B cell (primary cell): ENCODE measurements around the gene DCUN1D2.

Experiments
- EZH2 ChIP-seq: IDR thresholded peaks from 2 replicates; pipeline ENCODE4 v1.6.1; 2012; ENCODE audit warnings: borderline replicate concordance, low read depth, mild to moderate bottlenecking, moderate library complexity, low read length; ENCODE audit not compliant: insufficient read depth, poor library complexity, severe bottlenecking
- TF ChIP-seq, protein P1 (sequence below): fragments of 200-600 bp; IDR thresholded peaks from one replicate; pipeline ENCODE4 v1.8.0; 2022; ENCODE audit warnings: antibody characterized with exemption, mild to moderate bottlenecking

DNA sequence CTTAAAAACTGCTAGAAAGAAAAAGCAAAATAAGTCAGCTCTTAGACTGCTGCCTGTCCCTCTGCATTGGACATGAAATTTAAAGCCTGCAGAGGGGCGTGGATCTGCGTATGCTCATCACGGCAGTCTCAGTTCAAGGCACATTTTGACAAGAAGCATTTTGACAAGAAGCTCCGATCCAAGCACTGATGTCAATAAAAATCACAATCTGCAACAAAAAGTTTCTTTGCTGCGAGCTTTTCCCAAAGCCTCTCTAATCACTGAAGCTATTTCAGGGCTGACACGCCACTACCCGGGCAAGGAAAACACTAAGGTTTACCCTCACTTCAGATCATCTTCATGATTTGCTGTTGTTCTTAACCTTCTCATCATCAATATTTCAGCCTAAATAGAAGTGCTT, 7.4 kb downstream of the DCUN1D2 start:
- TF ChIP-seq, protein P1, sequence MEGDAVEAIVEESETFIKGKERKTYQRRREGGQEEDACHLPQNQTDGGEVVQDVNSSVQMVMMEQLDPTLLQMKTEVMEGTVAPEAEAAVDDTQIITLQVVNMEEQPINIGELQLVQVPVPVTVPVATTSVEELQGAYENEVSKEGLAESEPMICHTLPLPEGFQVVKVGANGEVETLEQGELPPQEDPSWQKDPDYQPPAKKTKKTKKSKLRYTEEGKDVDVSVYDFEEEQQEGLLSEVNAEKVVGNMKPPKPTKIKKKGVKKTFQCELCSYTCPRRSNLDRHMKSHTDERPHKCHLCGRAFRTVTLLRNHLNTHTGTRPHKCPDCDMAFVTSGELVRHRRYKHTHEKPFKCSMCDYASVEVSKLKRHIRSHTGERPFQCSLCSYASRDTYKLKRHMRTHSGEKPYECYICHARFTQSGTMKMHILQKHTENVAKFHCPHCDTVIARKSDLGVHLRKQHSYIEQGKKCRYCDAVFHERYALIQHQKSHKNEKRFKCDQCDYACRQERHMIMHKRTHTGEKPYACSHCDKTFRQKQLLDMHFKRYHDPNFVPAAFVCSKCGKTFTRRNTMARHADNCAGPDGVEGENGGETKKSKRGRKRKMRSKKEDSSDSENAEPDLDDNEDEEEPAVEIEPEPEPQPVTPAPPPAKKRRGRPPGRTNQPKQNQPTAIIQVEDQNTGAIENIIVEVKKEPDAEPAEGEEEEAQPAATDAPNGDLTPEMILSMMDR: no peak
- no peak for TF ChIP-seq EZH2
